ENCODE data around the gene SLC26A9.

Gene SLC26A9

GRCh38 chr1:205973377-205974232 is 30.3 kb upstream of the SLC26A9 start:
- H3K9ac ChIP-seq (ENCODE audit: low read depth, low read length) = no peak overlapping the region
- H3K36me3 ChIP-seq (ENCODE audit: insufficient read depth, low read length) = no peaks in the 10 kb centered on the region
- no peak for TF ChIP-seq CTCF (IDR thresholded peaks at IDR 0.05; ENCODE audit: borderline replicate concordance, extremely low read depth, low read length, poor library complexity, severe bottlenecking)
- TF ChIP-seq EZH2 (IDR thresholded peaks at IDR 0.05; ENCODE audit: borderline replicate concordance, low read depth, low read length, severe bottlenecking) = no peak
- H3K4me3 ChIP-seq (ENCODE audit: low read depth in 1 of 2, low read length in 2 of 2) = no peak overlapping the region
- H3K4me1 ChIP-seq (ENCODE audit: insufficient read depth, low read length) = no peaks in the 10 kb centered on the region
- ATAC-seq (ENCODE audit: insufficient read depth, low read depth) (no peak), DNase-seq (no peak)
- H4K20me1 ChIP-seq (ENCODE audit: insufficient read depth, low read length) = peaks cover 16% of the 10 kb centered on the region; the same call in 1 of the 2 replicates
- no peak overlapping the region for H3K27ac ChIP-seq (ENCODE audit: low read length)
- H3K27me3 ChIP-seq (ENCODE audit: insufficient read depth, low read length, poor library complexity) = no peaks in the 10 kb centered on the region
- no peaks in the 10 kb centered on the region for H3K79me2 ChIP-seq (ENCODE audit: insufficient read depth, low read length)
- H3K9me3 ChIP-seq (ENCODE audit: insufficient read depth, low read length, severe bottlenecking) = no peaks in the 10 kb centered on the region
- no peak overlapping the region for H3K4me2 ChIP-seq (ENCODE audit: insufficient read depth, low read length)
- H2AFZ ChIP-seq (ENCODE audit: low read depth, low read length) = no peak overlapping the region

- H3K27ac ChIP-seq (ENCODE audit: low read length) = no peak overlapping the region
- H3K9me3 ChIP-seq (ENCODE audit: insufficient read depth, low read length, severe bottlenecking) = no peaks in the 10 kb centered on the region
- ATAC-seq (ENCODE audit: insufficient read depth, low read depth) (no peak), DNase-seq (no peak)
- H3K4me3 ChIP-seq (ENCODE audit: low read depth in 1 of 2, low read length in 2 of 2) = no peak overlapping the region
- no peaks in the 10 kb centered on the region for H3K27me3 ChIP-seq (ENCODE audit: insufficient read depth, low read length, poor library complexity)
- H3K4me2 ChIP-seq (ENCODE audit: insufficient read depth, low read length) = no peak overlapping the region
- H2AFZ ChIP-seq (ENCODE audit: low read depth, low read length) = no peak overlapping the region
- H4K20me1 ChIP-seq (ENCODE audit: insufficient read depth, low read length) = peaks cover 16% of the 10 kb centered on the region; the same call in 1 of the 2 replicates
- TF ChIP-seq EZH2 (IDR thresholded peaks at IDR 0.05; ENCODE audit: borderline replicate concordance, low read depth, low read length, severe bottlenecking) = no peak
- TF ChIP-seq CTCF (IDR thresholded peaks at IDR 0.05; ENCODE audit: borderline replicate concordance, extremely low read depth, low read length, poor library complexity, severe bottlenecking) = no peak
- H3K9ac ChIP-seq (ENCODE audit: low read depth, low read length) = no peak overlapping the region
- no peaks in the 10 kb centered on the region for H3K79me2 ChIP-seq (ENCODE audit: insufficient read depth, low read length)
- no peaks in the 10 kb centered on the region for H3K36me3 ChIP-seq (ENCODE audit: insufficient read depth, low read length)
- H3K4me1 ChIP-seq (ENCODE audit: insufficient read depth, low read length) = no peaks in the 10 kb centered on the region
Measured at GRCh38 chr1:205972491-205973168, 29.4 kb upstream of the SLC26A9 start.

- H3K9me3 ChIP-seq (ENCODE audit: insufficient read depth, low read length, severe bottlenecking) = no peaks in the 10 kb centered on the region
- H3K9ac ChIP-seq (ENCODE audit: low read depth, low read length) = no peak overlapping the region
- no peak overlapping the region for H2AFZ ChIP-seq (ENCODE audit: low read depth, low read length)
- H3K79me2 ChIP-seq (ENCODE audit: insufficient read depth, low read length) = no peaks in the 10 kb centered on the region
- H3K27ac ChIP-seq (ENCODE audit: low read length) = no peak overlapping the region
- H3K36me3 ChIP-seq (ENCODE audit: insufficient read depth, low read length) = no peaks in the 10 kb centered on the region
- no peak for ATAC-seq (ENCODE audit: insufficient read depth, low read depth)
- no peak for DNase-seq
- H3K4me2 ChIP-seq (ENCODE audit: insufficient read depth, low read length) = no peak overlapping the region
- peaks cover 16% of the 10 kb centered on the region; the same call in 1 of the 2 replicates for H4K20me1 ChIP-seq (ENCODE audit: insufficient read depth, low read length)
- TF ChIP-seq EZH2 (IDR thresholded peaks at IDR 0.05; ENCODE audit: borderline replicate concordance, low read depth, low read length, severe bottlenecking) (no peak), CTCF (IDR thresholded peaks at IDR 0.05; ENCODE audit: borderline replicate concordance, extremely low read depth, low read length, poor library complexity, severe bottlenecking) (no peak)
- H3K27me3 ChIP-seq (ENCODE audit: insufficient read depth, low read length, poor library complexity) = no peaks in the 10 kb centered on the region
- H3K4me1 ChIP-seq (ENCODE audit: insufficient read depth, low read length) = no peaks in the 10 kb centered on the region
- H3K4me3 ChIP-seq (ENCODE audit: low read depth in 1 of 2, low read length in 2 of 2) = no peak overlapping the region
Measured at GRCh38 chr1:205972081-205972480, 28.8 kb upstream of the SLC26A9 start.

All from DND-41 (cell line).